Measurements from ENCODE around the gene RHOT1. TPM values are rescaled to one million over a fixed set of nuclear protein-coding genes. Genes with fewer than 3 reads are reported as not detected.
"Not testable (repeated sequence)": the region's sequence is repeated elsewhere in the genome, so short reads cannot be mapped to it uniquely, and the experiment has no call there.

Gene RHOT1
- polyA plus RNA-seq, 1 experiment: 27.4 TPM

DNA sequence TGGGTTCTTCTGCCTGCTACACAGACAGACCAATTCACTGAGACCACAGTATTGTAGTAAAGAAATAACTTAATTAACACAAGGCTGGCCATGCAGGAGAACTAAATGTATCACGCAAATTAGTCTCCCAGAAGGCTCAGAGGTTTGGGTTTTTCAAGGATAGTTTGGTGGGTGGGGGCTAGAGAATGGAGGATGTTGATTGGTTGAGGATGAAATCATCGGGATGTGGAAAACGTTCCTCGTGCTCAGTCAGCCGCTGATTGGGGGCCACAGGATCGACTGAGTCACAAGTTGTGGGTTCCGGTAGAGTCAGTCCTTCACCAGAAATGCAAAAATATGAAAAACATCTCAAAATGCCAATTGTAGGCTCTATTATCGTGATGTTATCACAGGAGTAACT, 18.7 kb downstream of the RHOT1 start:
- H3K27me3 ChIP-seq (ENCODE audit: control insufficient read depth, insufficient read depth, low read length): no peaks in the 10 kb centered on the region
- TF ChIP-seq CTCF (IDR thresholded peaks at IDR 0.05; ENCODE audit: insufficient read depth, low read depth, low read length): no peak
- ChIA-PET POLR2A (no interaction called here), CTCF (interaction anchor here (1.3 kb wide), 1 partner anchor 11 kb away, joined by 3 read pairs; no protein-coding TSS in a partner anchor)
- DNase-seq (ENCODE audit: low read depth): no peak
- H3K36me3 ChIP-seq (ENCODE audit: control insufficient read depth, insufficient read depth, low read length): peaks cover 5% of the 10 kb centered on the region
- H3K4me3 ChIP-seq (ENCODE audit: low read depth, low read length): no peak overlapping the region

DNA sequence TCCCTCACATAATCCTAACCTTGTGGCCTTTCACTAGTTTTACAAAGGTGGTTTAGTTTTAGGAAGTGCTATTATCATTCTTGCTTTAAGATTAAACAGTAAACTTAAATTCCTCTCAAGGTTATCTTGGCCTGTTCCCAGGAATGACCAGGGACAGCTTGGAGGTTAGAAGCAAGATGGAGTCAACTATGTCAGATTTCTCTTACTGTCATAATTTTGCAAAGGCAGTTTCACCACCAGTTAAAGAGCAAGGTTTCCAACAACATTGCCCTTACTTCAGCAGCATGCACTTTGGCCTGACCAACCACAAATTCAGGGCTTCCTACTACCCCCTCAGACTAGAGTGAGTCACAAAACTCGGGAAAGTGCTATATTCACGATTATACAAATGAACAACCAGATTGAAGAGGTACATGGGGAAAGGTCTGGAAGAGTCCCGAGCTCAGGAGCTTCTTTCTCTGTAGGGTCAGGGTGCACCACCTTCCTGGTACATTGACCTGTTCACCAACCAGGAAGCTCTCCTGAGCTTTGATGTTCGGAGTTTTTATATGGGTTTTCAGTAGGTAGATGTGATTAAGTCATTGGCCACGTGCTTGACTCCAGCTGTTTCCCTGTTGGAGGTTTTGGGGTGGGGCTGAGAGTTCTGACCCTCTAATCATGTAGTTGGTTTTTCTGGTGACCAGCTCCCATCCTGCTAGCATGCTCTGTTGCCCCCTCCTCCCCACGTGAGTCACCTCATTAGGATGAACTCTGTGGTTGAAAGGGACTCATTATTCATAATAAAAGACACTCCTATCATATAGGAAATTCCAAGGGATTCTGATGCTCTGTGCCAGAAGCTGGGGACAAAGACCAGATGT, 19.4 kb downstream of the RHOT1 start:
- Histone ChIP-seq H3K27me3 (ENCODE audit: control insufficient read depth, insufficient read depth, low read length) (no peaks in the 10 kb centered on the region), H3K4me3 (ENCODE audit: low read depth, low read length) (no peak overlapping the region), H3K36me3 (ENCODE audit: control insufficient read depth, insufficient read depth, low read length) (peaks cover 4% of the 10 kb centered on the region)
- DNase-seq (ENCODE audit: low read depth): peak; percentile 67
- CTCF ChIA-PET: interaction anchor here (1.3 kb wide), 1 partner anchor 12 kb away, joined by 3 read pairs; no protein-coding TSS in a partner anchor
- POLR2A ChIA-PET: no interaction called here
- TF ChIP-seq CTCF (IDR thresholded peaks at IDR 0.05; ENCODE audit: insufficient read depth, low read depth, low read length): no peak

DNA sequence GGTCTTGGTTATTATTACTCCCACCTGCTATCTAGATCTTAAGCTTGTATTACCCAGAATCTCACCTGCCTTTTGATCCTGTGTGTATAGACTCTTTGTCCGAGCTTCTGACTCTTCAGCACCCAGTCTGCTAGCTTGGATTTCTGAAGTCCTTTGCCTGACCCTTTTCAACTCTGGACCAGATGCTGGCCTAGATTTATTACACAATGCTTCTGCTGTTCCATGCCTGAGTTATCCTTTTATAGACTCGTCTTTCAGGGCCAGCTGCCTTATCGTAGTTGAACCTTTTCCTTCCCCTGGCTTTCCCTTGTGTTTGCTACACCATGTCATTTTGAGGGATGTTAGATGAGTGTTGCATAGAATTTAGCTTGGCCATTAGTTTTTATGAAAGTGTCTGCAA, 32.6 kb downstream of the RHOT1 start:
- DNase-seq (ENCODE audit: low read depth): no peak
- ChIA-PET POLR2A (no interaction called here), CTCF (interaction anchor here (0.6 kb wide), 1 partner anchor 25 kb away, joined by 3 read pairs; no protein-coding TSS in a partner anchor)
- Histone ChIP-seq H3K4me3 (ENCODE audit: low read depth, low read length) (no peak overlapping the region), H3K27me3 (ENCODE audit: control insufficient read depth, insufficient read depth, low read length) (no peaks in the 10 kb centered on the region), H3K36me3 (ENCODE audit: control insufficient read depth, insufficient read depth, low read length) (peaks cover 3% of the 10 kb centered on the region; the same call in 1 of the 2 replicates)
- TF ChIP-seq CTCF (IDR thresholded peaks at IDR 0.05; ENCODE audit: insufficient read depth, low read depth, low read length): no peak

DNA sequence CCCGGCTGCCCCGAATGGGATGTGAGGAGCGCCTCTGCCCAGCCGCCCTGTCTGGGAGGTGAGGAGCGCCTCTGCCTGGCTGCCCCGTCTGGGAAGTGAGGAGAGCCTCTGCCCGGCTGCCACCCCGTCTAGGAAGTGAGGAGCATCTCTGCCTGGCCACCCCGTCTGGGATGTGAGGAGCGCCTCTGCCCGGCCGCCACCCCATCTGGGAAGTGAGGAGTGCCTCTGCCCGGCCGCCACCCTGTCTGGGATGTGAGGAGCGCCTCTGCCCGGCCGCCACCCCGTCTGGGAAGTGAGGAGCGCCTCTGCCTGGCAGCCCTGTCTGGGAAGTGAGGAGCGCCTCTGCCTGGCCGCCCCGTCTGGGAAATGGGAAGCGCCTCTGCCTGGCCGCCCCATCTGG, 36.4 kb downstream of the RHOT1 start:
- POLR2A ChIA-PET; H3K36me3 ChIP-seq (ENCODE audit: control insufficient read depth, insufficient read depth, low read length); H3K27me3 ChIP-seq (ENCODE audit: control insufficient read depth, insufficient read depth, low read length); H3K4me3 ChIP-seq (ENCODE audit: low read depth, low read length); CTCF ChIA-PET; DNase-seq (ENCODE audit: low read depth): not testable (repeated sequence)

- CTCF ChIA-PET; POLR2A ChIA-PET; H3K36me3 ChIP-seq (ENCODE audit: control insufficient read depth, insufficient read depth, low read length); DNase-seq (ENCODE audit: low read depth); H3K4me3 ChIP-seq (ENCODE audit: low read depth, low read length); H3K27me3 ChIP-seq (ENCODE audit: control insufficient read depth, insufficient read depth, low read length): not testable (repeated sequence)
These were observed 36.8 kb downstream of the RHOT1 start for GRCh38 chr17:32179103-32179502.

- CTCF ChIA-PET; H3K4me3 ChIP-seq (ENCODE audit: low read depth, low read length); DNase-seq (ENCODE audit: low read depth); POLR2A ChIA-PET; H3K36me3 ChIP-seq (ENCODE audit: control insufficient read depth, insufficient read depth, low read length); H3K27me3 ChIP-seq (ENCODE audit: control insufficient read depth, insufficient read depth, low read length): not testable (repeated sequence)
These were observed 37.2 kb downstream of the RHOT1 start for GRCh38 chr17:32179526-32179925.

DNA sequence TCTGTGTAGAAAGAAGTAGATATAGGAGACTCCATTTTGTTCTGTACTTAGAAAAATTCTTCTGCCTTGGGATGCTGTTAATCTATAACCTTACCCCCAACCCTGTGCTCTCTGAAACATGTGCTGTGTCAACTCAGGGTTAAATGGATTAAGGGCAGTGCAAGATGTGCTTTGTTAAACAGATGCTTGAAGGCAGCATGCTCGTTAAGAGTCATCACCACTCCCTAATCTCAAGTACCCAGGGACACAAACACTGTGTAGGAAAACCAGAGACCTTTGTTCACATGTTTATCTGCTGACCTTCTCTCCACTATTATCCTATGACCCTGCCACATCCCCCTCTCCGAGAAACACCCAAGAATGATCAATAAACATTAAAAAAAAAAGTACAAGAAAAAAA, 38.0 kb downstream of the RHOT1 start:
- H3K4me3 ChIP-seq (ENCODE audit: low read depth, low read length); POLR2A ChIA-PET; H3K36me3 ChIP-seq (ENCODE audit: control insufficient read depth, insufficient read depth, low read length); CTCF ChIA-PET; H3K27me3 ChIP-seq (ENCODE audit: control insufficient read depth, insufficient read depth, low read length); DNase-seq (ENCODE audit: low read depth): not testable (repeated sequence)

Measured in BJ (cell line).